OCI-LY7 (cell line): ENCODE data around the gene PTGR2. TPM values are rescaled to one million over a fixed set of nuclear protein-coding genes. Genes with fewer than 3 reads are reported as not detected.
"Not testable (repeated sequence)": the region's sequence is repeated elsewhere in the genome, so short reads cannot be mapped to it uniquely, and the experiment has no call there.

Experiments
- BruUV-seq: library from RNA; stranded (reverse); fragments of 400-500 nt; replicated peaks from 2 replicates; lab custom pipeline; 2021; lab: Mats Ljungman, UMichigan
- CTCF ChIA-PET: fragments of 300-600 bp; sonication (Branson Sonifier 250); formaldehyde crosslinking; loops from one replicate; lab custom pipeline; 2022; ENCODE audit warnings: antibody characterized with exemption; ENCODE audit not compliant: unreplicated experiment; lab: Charles Lee
- POLR2A ChIA-PET: fragments of 300-600 bp; sonication (Branson Sonifier 250); formaldehyde crosslinking; loops from one replicate; lab custom pipeline; 2022; ENCODE audit warnings: antibody characterized with exemption; lab: Charles Lee
- DNase-seq: peaks from one replicate; pipeline ENCODE4 v3.0.0-alpha.2; 2015; ENCODE audit warnings: low spot score
- H2AFZ ChIP-seq: fragments of 200-600 bp; sonication (generic), shearing (Covaris generic); 2 replicates; pipeline ENCODE4 v1.6.1; 2014; ENCODE audit warnings: mild to moderate bottlenecking, antibody characterized with exemption, low read length, moderate library complexity
- H3K27ac ChIP-seq: fragments of 200-600 bp; sonication (generic); 2 replicates; pipeline ENCODE4 v1.5.1; 2014; ENCODE audit warnings: mixed run types, low read depth, mild to moderate bottlenecking, moderate library complexity, low read length, inconsistent platforms; ENCODE audit not compliant: poor library complexity, severe bottlenecking
- H3K36me3 ChIP-seq: fragments of 200-600 bp; sonication (generic); 2 replicates; pipeline ENCODE4 v1.6.1; 2014; ENCODE audit warnings: mild to moderate bottlenecking, antibody characterized with exemption, low read length, moderate library complexity, mixed read lengths; ENCODE audit not compliant: insufficient read depth
- H3K4me1 ChIP-seq: fragments of 200-600 bp; sonication (generic); 2 replicates; pipeline ENCODE4 v1.5.1; 2014; ENCODE audit warnings: mild to moderate bottlenecking, low read length; ENCODE audit not compliant: insufficient read depth, poor library complexity, severe bottlenecking
- H3K4me2 ChIP-seq: fragments of 200-600 bp; sonication (generic); 2 replicates; pipeline ENCODE4 v1.6.1; 2014; ENCODE audit warnings: mild to moderate bottlenecking, low read length
- H3K4me3 ChIP-seq: fragments of 200-600 bp; sonication (generic); 2 replicates; pipeline ENCODE4 v1.5.1; 2014; ENCODE audit warnings: mild to moderate bottlenecking, low read depth, low read length; ENCODE audit not compliant: poor library complexity, severe bottlenecking
- H3K79me2 ChIP-seq: fragments of 200-600 bp; sonication (generic); 2 replicates; pipeline ENCODE4 v1.6.1; 2016; ENCODE audit warnings: low read depth, mild to moderate bottlenecking, low read length, moderate library complexity, mixed read lengths; ENCODE audit not compliant: insufficient read depth
- H3K9me2 ChIP-seq: fragments of 200-600 bp; sonication (generic); 2 replicates; pipeline ENCODE4 v1.6.1; 2016; ENCODE audit warnings: mild to moderate bottlenecking, low read length, mixed read lengths; ENCODE audit not compliant: insufficient read depth
- H3K9me3 ChIP-seq: fragments of 200-600 bp; sonication (generic); 2 replicates; pipeline ENCODE4 v1.6.1; 2014; ENCODE audit warnings: mild to moderate bottlenecking, mixed run types, low read length, mixed read lengths
- H4K20me1 ChIP-seq: fragments of 200-600 bp; sonication (generic); 2 replicates; pipeline ENCODE4 v1.6.1; 2014; ENCODE audit warnings: mild to moderate bottlenecking, antibody characterized with exemption, low read length, moderate library complexity, mixed read lengths; ENCODE audit not compliant: insufficient read depth
- EZH2phosphoT487 ChIP-seq: fragments of 200-600 bp; sonication (generic); IDR thresholded peaks from 2 replicates; pipeline ENCODE4 v1.6.1; 2018; ENCODE audit warnings: low read depth, borderline replicate concordance, mild to moderate bottlenecking, mixed run types, antibody characterized with exemption, low read length, moderate library complexity, mixed read lengths
- intact Hi-C: fragments of 100-400 bp; cut with micrococcal nuclease; formaldehyde crosslinking; loops from one replicate; pipeline ENCODE4 v1.10.0; 2022; ENCODE audit not compliant: unreplicated experiment
- total RNA-seq, 2 experiments: library from RNA; depleted of rRNA in 1 of 2; stranded (reverse); fragments of >200 nt in 1 of 2; shearing (Covaris generic) in 1 of 2; gene quantifications; 2 replicates each; pipeline ENCODE4 v1.2.3, GENCODE V29; 2014 to 2022
- TF ChIP-seq, protein P1 (sequence below): fragments of 200-600 bp; sonication (generic); conservative IDR thresholded peaks from 2 replicates; pipeline ENCODE4 v1.5.1; 2014; ENCODE audit warnings: mild to moderate bottlenecking, antibody characterized with exemption, low read length, moderate library complexity, mixed read lengths

The PTGR2 gene
- total RNA-seq, 2 experiments from 2014 or later: 6.4 to 14.3 TPM

- Histone ChIP-seq H4K20me1 (no peaks in the 10 kb centered on the region), H3K36me3 (peaks cover 84% of the 10 kb centered on the region), H3K4me2 (no peak overlapping the region), H3K9me2 (no peaks in the 10 kb centered on the region), H3K79me2 (no peaks in the 10 kb centered on the region), H3K27ac (no peak overlapping the region), H3K4me1 (no peaks in the 10 kb centered on the region), H3K9me3 (no peaks in the 10 kb centered on the region), H2AFZ (no peak overlapping the region), H3K4me3 (no peak overlapping the region)
- TSS peak; percentile 7 for BruUV-seq
- DNase-seq: no peak
- ChIA-PET CTCF (no interaction called here), POLR2A (no interaction called here)
- intact Hi-C loops: no loop called here
- no peak for TF ChIP-seq EZH2phosphoT487
- TF ChIP-seq, protein P1, sequence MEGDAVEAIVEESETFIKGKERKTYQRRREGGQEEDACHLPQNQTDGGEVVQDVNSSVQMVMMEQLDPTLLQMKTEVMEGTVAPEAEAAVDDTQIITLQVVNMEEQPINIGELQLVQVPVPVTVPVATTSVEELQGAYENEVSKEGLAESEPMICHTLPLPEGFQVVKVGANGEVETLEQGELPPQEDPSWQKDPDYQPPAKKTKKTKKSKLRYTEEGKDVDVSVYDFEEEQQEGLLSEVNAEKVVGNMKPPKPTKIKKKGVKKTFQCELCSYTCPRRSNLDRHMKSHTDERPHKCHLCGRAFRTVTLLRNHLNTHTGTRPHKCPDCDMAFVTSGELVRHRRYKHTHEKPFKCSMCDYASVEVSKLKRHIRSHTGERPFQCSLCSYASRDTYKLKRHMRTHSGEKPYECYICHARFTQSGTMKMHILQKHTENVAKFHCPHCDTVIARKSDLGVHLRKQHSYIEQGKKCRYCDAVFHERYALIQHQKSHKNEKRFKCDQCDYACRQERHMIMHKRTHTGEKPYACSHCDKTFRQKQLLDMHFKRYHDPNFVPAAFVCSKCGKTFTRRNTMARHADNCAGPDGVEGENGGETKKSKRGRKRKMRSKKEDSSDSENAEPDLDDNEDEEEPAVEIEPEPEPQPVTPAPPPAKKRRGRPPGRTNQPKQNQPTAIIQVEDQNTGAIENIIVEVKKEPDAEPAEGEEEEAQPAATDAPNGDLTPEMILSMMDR: no peak
Measured at GRCh38 chr14:73909681-73910080, 58.0 kb downstream of the PTGR2 start.

DNA sequence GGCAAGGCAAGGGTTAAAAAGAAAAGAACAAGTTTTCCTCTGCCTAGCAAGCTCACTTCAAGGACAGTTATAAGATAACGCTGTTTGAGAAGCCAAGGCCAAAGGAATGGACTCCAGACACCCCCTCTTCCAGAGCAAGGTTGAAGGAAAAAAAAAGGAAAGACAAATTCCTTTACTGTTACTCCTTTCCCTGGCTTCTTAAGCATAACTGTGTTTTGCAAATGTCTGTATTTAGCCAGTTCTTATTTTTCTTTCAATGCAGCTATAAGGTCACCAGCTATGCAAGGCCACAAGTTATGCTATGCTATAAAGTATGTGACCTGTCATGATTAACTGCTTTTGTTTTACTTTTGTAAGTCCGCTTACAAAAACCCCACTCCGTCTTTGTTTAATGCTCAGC lies 61.6 kb downstream of the PTGR2 start:
- no peak overlapping the region for H3K27ac ChIP-seq
- intact Hi-C loops: no loop called here
- no peaks in the 10 kb centered on the region for H4K20me1 ChIP-seq
- no peak for TF ChIP-seq EZH2phosphoT487
- TF ChIP-seq, protein P1: no peak
- BruUV-seq: no TSS peak
- DNase-seq: no peak
- no peak overlapping the region for H3K4me3 ChIP-seq
- CTCF ChIA-PET: interaction anchor here (0.5 kb wide), 1 partner anchor 230 kb away, joined by 3 read pairs; no protein-coding TSS in a partner anchor
- no peaks in the 10 kb centered on the region for H3K4me1 ChIP-seq
- no peaks in the 10 kb centered on the region for H3K9me2 ChIP-seq
- H3K4me2 ChIP-seq: no peak overlapping the region
- no peaks in the 10 kb centered on the region for H3K9me3 ChIP-seq
- peaks cover 76% of the 10 kb centered on the region for H3K36me3 ChIP-seq
- no peaks in the 10 kb centered on the region for H3K79me2 ChIP-seq
- no peak overlapping the region for H2AFZ ChIP-seq
- POLR2A ChIA-PET: interaction anchor here (0.7 to 1.3 kb wide), 3 partner anchors 11 to 334 kb away, joined by 3 to 5 read pairs (median 4); no protein-coding TSS in a partner anchor

- Histone ChIP-seq H3K4me1 (no peaks in the 10 kb centered on the region), H3K79me2 (no peaks in the 10 kb centered on the region), H3K36me3 (peaks cover 74% of the 10 kb centered on the region), H3K9me2 (no peaks in the 10 kb centered on the region), H3K4me2 (no peak overlapping the region), H3K27ac (no peak overlapping the region), H3K9me3 (no peaks in the 10 kb centered on the region), H4K20me1 (no peaks in the 10 kb centered on the region), H3K4me3 (no peak overlapping the region), H2AFZ (no peak overlapping the region)
- POLR2A ChIA-PET: interaction anchor here (0.6 kb wide), 1 partner anchor 71 kb away, joined by 4 read pairs; no protein-coding TSS in a partner anchor
- CTCF ChIA-PET: no interaction called here
- no TSS peak for BruUV-seq
- no peak for DNase-seq
- no peak for TF ChIP-seq EZH2phosphoT487
- TF ChIP-seq, protein P1: no peak
- intact Hi-C loops: no loop called here
Measured at GRCh38 chr14:73916324-73916723, 64.7 kb downstream of the PTGR2 start.

GRCh38 chr14:73919457-73919856 lies 67.8 kb downstream of the PTGR2 start:
- DNase-seq, CTCF ChIA-PET: not testable (repeated sequence)

More at GRCh38 chr14:73919457-73919856, 67.8 kb downstream of the PTGR2 start:
- H4K20me1 ChIP-seq, H3K4me2 ChIP-seq, H3K9me2 ChIP-seq, H3K4me1 ChIP-seq, BruUV-seq, H3K9me3 ChIP-seq, intact Hi-C loops, H2AFZ ChIP-seq, H3K4me3 ChIP-seq, H3K27ac ChIP-seq, H3K79me2 ChIP-seq: not testable (repeated sequence)
- peaks cover 77% of the 10 kb centered on the region for H3K36me3 ChIP-seq
- POLR2A ChIA-PET: interaction anchor here (0.5 to 0.7 kb wide), 4 partner anchors 22 to 293 kb away, joined by 3 to 4 read pairs (median 4); no protein-coding TSS in a partner anchor
